Measurements from ENCODE around the gene MICAL2.
A peak's percentile ranks its signal among the peaks of the same experiment; 100 is the strongest.

The MICAL2 gene

DNA sequence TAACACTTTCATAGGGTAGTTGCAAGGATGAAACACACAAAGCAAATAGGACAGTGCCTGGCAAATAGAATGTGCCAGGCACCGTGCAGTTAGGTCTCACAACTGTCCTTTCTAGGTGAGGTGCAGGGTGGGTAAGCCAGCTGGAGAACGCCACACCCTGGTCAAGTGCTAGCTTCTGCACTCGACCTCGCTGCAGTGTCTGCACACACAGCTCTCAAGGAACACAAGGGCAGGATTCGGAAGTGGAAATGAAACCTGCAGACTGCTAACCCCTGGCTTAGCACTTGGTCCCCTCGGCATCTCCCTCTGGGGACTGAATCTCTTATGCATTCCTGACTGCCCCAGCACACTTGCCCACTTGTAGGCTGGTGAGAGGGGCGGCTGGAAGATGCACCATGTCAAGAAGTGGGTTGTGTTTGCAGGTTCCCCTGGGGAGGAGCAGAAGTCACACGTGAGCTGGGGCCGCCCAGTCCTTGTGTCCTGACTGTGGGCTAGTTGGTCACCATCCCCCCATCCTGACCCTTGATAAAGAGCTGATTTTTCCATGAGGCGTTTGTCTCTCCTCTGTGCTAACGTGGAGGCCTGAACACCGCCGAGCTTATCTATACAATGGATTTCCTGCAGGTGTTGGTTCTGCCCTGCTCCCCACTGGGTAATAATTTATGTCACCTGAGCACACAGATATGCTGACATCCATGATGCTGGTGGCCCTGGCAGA is 89.0 kb downstream of the MICAL2 start:
- TF ChIP-seq POLR2AphosphoS5 (IDR thresholded peaks at IDR 0.05; ENCODE audit: low read depth, low read length) (no peak), FOXP2 (optimal IDR thresholded peaks at IDR 0.05; ENCODE audit: borderline replicate concordance, extremely low read depth, extremely low read length, insufficient read depth) (no peak)

DNA sequence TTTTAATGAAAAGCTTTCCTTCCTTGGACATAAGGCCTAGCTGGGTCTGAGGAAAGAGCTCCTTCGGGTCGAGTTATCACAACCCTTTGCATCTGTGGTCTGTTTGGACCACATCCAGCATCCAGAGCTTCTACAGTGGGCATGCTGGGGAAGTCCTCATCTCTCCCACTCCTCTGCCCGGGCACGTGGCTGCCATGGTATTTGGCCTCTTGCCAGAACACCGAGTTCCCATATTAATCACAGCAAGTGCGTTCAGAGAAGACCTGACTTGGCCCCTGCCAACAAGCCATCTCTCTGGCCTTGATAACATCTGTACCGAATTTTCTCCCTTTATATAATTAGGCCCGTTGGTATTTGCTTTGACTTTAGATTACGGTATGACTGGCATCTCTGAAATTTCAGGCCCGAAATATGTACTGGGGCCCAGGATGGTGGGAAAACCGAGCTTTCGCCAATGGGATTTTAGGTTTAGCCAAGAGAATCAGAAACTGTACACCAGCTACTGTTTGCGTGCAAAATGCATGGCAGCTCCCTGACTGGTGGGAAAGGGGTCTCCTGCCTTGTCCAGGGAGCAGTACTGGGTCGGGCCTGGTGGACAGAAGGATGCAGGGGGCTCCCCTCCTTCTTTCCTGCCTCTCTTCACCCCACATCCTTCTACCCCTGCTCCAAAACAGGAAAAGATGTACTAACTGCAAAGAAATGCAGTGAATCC is 90.0 kb downstream of the MICAL2 start:
- TF ChIP-seq, protein P1, sequence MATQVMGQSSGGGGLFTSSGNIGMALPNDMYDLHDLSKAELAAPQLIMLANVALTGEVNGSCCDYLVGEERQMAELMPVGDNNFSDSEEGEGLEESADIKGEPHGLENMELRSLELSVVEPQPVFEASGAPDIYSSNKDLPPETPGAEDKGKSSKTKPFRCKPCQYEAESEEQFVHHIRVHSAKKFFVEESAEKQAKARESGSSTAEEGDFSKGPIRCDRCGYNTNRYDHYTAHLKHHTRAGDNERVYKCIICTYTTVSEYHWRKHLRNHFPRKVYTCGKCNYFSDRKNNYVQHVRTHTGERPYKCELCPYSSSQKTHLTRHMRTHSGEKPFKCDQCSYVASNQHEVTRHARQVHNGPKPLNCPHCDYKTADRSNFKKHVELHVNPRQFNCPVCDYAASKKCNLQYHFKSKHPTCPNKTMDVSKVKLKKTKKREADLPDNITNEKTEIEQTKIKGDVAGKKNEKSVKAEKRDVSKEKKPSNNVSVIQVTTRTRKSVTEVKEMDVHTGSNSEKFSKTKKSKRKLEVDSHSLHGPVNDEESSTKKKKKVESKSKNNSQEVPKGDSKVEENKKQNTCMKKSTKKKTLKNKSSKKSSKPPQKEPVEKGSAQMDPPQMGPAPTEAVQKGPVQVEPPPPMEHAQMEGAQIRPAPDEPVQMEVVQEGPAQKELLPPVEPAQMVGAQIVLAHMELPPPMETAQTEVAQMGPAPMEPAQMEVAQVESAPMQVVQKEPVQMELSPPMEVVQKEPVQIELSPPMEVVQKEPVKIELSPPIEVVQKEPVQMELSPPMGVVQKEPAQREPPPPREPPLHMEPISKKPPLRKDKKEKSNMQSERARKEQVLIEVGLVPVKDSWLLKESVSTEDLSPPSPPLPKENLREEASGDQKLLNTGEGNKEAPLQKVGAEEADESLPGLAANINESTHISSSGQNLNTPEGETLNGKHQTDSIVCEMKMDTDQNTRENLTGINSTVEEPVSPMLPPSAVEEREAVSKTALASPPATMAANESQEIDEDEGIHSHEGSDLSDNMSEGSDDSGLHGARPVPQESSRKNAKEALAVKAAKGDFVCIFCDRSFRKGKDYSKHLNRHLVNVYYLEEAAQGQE (IDR thresholded peaks at IDR 0.05; ENCODE audit: insufficient read depth in 1 of 2, low read depth in 2 of 2, low read length in 2 of 2) = no peak
- TF ChIP-seq SIN3A (IDR thresholded peaks at IDR 0.05; ENCODE audit: borderline replicate concordance, insufficient read depth, low read length) (no peak), FOXP2 (optimal IDR thresholded peaks at IDR 0.05; ENCODE audit: borderline replicate concordance, extremely low read depth, extremely low read length, insufficient read depth) (no peak)

DNA sequence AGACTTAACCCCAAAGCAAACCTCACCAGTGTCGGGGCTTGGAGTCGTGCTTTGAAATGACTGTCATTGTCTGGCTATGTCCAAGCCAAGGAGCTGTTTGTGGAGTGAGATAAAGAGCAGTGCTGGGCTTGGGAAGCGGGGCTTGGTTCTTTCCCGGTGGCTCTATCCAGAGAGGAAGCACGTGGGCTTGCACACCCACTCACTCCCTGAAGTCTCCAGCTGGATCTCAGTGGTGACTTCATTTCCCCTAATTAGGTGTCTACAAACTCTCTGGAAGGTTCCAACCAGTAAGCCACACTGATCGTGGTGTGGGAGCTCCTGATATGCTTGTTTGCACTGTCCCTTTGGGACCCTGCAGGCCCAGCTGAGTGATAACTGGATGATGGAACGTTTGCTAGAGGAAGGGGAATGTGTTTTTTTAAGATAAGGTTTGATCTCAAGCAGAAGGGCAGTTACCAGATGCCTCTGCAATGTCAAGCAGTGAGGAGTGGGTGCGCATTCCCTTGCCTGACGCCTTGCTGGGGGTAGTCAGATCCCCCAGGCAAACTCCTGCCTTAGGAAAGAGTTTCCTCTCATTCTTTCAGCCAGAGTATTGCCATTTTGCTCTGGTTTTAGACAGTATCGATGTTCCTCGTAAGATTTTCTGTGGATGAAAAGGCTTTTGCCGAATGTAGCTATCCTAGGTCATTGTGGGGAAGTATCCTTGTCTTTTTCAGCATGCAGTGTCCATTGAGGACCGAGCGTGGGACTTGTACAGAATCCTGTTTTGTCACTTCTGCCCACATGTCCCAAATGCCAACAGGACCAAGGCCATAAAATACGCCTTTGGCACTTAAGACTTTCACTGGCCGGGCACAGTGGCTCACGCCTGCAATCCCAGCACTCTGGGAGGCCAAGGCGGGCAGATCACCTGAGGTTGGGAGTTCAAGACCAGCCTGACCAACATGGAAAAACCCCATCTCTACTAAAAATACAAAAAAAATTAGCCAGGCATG is 90.9 kb downstream of the MICAL2 start:
- 0 out of 2 replicates have a peak, but pooled peaks have one; percentile 34 for TF ChIP-seq POLR2AphosphoS5 (IDR thresholded peaks at IDR 0.05; ENCODE audit: low read depth, low read length)
- peak; percentile 96; the same call in 1 of the 2 replicates for TF ChIP-seq SIN3A (IDR thresholded peaks at IDR 0.05; ENCODE audit: borderline replicate concordance, insufficient read depth, low read length)
- TF ChIP-seq FOXP2 (optimal IDR thresholded peaks at IDR 0.05; ENCODE audit: borderline replicate concordance, extremely low read depth, extremely low read length, insufficient read depth) = peak; percentile 29
- no peak for TF ChIP-seq TAF1 (IDR thresholded peaks at IDR 0.05; ENCODE audit: borderline replicate concordance, insufficient read depth, low read length)
- TF ChIP-seq, protein P1 (IDR thresholded peaks at IDR 0.05; ENCODE audit: insufficient read depth in 1 of 2, low read depth in 2 of 2, low read length in 2 of 2) = 0 out of 4 replicates have a peak, but pooled peaks of 1 of the 2 experiments have one; percentile 43

DNA sequence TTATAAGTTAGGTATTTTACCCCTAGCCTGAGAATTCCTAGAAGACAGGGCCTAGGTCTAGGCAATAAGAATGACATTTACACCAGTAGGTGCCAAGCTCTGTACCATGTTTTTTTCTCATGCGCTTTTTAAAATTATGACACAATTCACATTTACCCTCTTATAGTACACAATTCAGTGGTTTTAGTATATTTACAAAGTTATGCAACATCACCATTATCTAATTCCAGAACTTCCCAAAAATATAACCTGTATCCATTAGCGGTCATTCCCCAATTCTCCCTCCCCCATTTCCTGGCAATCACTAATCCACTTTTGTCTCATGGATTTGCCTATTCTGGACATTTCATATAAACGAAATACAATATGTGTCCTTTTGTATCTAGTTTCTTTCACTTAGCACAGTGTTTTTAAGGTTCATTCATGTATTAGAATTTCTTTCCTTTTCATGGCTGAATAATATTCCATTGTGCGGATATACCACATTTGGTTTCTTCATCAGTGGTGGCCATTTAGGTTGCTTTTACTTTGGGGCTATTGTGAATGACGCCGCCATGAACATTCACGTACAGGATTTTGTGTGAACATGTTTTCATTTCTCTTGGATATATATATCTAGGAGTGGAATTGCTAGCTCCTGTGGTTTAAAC is 92.4 kb downstream of the MICAL2 start:
- no peak for TF ChIP-seq SIN3A (IDR thresholded peaks at IDR 0.05; ENCODE audit: borderline replicate concordance, insufficient read depth, low read length)

DNA sequence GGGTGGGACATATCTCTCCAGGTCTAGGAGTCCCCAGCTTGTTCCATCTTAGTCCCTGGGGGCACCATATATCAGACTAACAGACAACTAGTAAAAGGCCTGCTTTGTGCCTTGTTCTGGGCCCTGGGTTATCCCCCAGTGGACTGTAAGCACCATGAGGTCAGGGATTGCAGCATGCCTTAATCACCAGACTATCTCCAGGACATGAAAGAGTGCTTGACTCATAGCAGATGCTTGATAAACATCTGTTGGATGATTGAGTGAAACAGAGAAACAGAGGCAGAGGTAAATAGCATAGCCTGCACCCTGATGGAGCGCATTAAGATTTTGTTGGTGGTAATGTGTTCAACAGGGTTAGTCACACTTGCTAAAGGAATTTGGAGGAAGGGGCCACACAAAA is 94.1 kb downstream of the MICAL2 start:
- TF ChIP-seq, protein P1 (IDR thresholded peaks at IDR 0.05; ENCODE audit: insufficient read depth in 1 of 2, low read depth in 2 of 2, low read length in 2 of 2) = no peak
- TF ChIP-seq POLR2AphosphoS5 (IDR thresholded peaks at IDR 0.05; ENCODE audit: low read depth, low read length) = no peak
- TF ChIP-seq FOXP2 (optimal IDR thresholded peaks at IDR 0.05; ENCODE audit: borderline replicate concordance, extremely low read depth, extremely low read length, insufficient read depth) = no peak
- no peak for TF ChIP-seq TAF1 (IDR thresholded peaks at IDR 0.05; ENCODE audit: borderline replicate concordance, insufficient read depth, low read length)
- TF ChIP-seq SIN3A (IDR thresholded peaks at IDR 0.05; ENCODE audit: borderline replicate concordance, insufficient read depth, low read length) = no peak

Measured in PFSK-1 (cell line).